ENCODE results near the gene SCN4A.

SCN4A gene

GRCh38 chr17:64001763-64002529 is 29.2 kb upstream of the SCN4A start:
- no peak for FAIRE-seq

- FAIRE-seq = no peak
Observed at GRCh38 chr17:64001091-64001579, 28.4 kb upstream of the SCN4A start.

- no peak for FAIRE-seq
Observed at GRCh38 chr17:63999680-64000531, 27.2 kb upstream of the SCN4A start.

- FAIRE-seq = no peak
Observed at GRCh38 chr17:63998721-63999679, 26.3 kb upstream of the SCN4A start.

- FAIRE-seq = no peak
Observed at GRCh38 chr17:63998050-63998720, 25.5 kb upstream of the SCN4A start, which contains the start of gene PRR29. PRR29 (plus strand) TSS chr17:63998351; CDS start chr17:63998365, 14 bp downstream.

GRCh38 chr17:63997341-63998048 is 24.8 kb upstream of the SCN4A start:
- FAIRE-seq = no peak

GRCh38 chr17:63996430-63997182 is 23.9 kb upstream of the SCN4A start:
- no peak for FAIRE-seq

- no peak for FAIRE-seq
Observed at GRCh38 chr17:63995626-63996025, 22.9 kb upstream of the SCN4A start.

- FAIRE-seq = no peak
Observed at GRCh38 chr17:63993368-63993985, 20.8 kb upstream of the SCN4A start.

GRCh38 chr17:63991611-63992010 is 18.9 kb upstream of the SCN4A start:
- FAIRE-seq = no peak

- no peak for FAIRE-seq
Observed at GRCh38 chr17:63989622-63990345, 17.1 kb upstream of the SCN4A start.

GRCh38 chr17:63988741-63989621 is 16.3 kb upstream of the SCN4A start:
- no peak for FAIRE-seq

GRCh38 chr17:63988127-63988478 is 15.4 kb upstream of the SCN4A start:
- no peak for FAIRE-seq

GRCh38 chr17:63987221-63988126 is 14.8 kb upstream of the SCN4A start:
- FAIRE-seq = no peak

- no peak for FAIRE-seq
Observed at GRCh38 chr17:63986821-63987220, 14.1 kb upstream of the SCN4A start.

GRCh38 chr17:63985387-63986140 is 12.8 kb upstream of the SCN4A start:
- no peak for FAIRE-seq

Measured in TTC549 (cell line).